ENCODE results near the gene NDST3.

DNA sequence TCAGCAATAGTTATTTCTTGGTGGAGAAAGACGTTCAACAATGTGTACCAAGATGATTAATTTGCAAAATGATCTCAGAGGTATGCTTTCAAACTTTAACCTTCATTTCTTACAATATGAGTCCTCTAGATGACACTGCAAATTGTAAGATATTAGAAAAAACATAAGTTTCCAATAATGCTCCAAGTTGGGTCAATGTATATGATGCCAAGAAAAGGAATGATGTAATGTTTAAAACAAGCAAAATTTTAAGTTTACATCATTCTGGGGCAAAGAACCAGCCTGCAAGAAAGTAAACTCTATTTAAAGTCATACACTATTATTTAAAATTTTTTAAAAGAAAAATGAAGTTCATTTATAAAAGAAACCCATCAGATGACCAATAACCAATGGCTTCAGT lies 262.4 kb downstream of the NDST3 start:
- TF ChIP-seq, protein P1, sequence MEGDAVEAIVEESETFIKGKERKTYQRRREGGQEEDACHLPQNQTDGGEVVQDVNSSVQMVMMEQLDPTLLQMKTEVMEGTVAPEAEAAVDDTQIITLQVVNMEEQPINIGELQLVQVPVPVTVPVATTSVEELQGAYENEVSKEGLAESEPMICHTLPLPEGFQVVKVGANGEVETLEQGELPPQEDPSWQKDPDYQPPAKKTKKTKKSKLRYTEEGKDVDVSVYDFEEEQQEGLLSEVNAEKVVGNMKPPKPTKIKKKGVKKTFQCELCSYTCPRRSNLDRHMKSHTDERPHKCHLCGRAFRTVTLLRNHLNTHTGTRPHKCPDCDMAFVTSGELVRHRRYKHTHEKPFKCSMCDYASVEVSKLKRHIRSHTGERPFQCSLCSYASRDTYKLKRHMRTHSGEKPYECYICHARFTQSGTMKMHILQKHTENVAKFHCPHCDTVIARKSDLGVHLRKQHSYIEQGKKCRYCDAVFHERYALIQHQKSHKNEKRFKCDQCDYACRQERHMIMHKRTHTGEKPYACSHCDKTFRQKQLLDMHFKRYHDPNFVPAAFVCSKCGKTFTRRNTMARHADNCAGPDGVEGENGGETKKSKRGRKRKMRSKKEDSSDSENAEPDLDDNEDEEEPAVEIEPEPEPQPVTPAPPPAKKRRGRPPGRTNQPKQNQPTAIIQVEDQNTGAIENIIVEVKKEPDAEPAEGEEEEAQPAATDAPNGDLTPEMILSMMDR (IDR thresholded peaks at IDR 0.05) = no peak
- TF ChIP-seq POLR2A (IDR thresholded peaks at IDR 0.05) = no peak
